OCI-LY1 (cell line): ENCODE data around the gene TRANK1.

Experiments
- CTCF ChIP-seq: fragments of 200-600 bp; sonication (generic), shearing (Covaris generic); IDR thresholded peaks from 2 replicates; pipeline ENCODE4 v1.5.1; 2017; ENCODE audit warnings: mild to moderate bottlenecking, antibody characterized with exemption, low read length, moderate library complexity, mixed read lengths
- EZH2 ChIP-seq: fragments of 200-600 bp; sonication (generic), shearing (Covaris generic); IDR thresholded peaks from 2 replicates; pipeline ENCODE4 v1.8.0; 2017; ENCODE audit warnings: borderline replicate concordance, mixed run types, mild to moderate bottlenecking, antibody characterized with exemption, low read length, moderate library complexity, mixed read lengths

DNA sequence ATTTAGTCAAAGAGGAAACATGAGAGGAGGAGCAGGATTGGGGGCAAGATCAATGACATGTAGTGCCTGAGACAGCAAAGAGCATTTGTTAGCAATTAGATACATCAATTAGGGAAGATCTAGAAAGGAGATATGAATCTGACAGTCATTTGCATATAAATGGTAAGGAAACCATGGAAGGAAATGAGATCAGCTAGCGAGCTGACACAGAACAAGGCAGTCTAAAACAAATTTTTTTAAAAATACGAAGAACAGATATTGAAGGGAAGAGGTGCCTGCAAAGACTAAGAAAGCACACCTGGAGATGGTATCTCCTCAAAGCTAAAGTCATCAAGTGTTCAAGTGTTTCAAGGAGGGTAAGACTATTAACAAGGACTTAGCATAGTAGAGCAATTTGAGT lies 43.5 kb upstream of the TRANK1 start:
- no peak for TF ChIP-seq CTCF
- no peak for TF ChIP-seq EZH2
